Activated T-helper 1 cell treated with Interleukin-2 at 50 U/mL for 16 hours (primary cell): Measurements from ENCODE around the gene C4BPA.

ENCODE experiments used
- DNase-seq: peaks from one replicate; pipeline ENCODE4 v3.0.0-alpha.2; 2020; ENCODE audit warnings: low read depth

C4BPA gene

GRCh38 chr1:207124389-207124788 is 20.4 kb downstream of the C4BPA start:
- no peak for DNase-seq

GRCh38 chr1:207128336-207128921 is 24.4 kb downstream of the C4BPA start:
- DNase-seq = no peak

DNA sequence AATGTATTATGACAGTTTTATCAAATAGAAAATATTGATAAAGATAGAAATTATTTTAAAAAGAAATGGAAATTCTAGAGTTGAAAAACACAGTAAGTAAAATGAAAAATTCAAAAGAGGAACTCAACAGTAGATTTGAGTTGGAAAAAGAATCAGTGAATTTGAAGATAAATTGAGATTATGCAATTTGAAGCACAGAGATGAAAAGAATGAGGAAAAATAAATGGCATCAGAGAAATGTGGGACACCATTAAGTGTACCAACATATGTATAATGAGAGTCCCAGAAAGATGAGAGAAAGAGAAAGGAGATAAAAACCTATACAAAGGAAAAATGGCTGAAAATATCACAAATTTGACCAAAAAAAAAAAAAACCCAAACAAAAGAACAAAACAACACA is 25.0 kb downstream of the C4BPA start:
- no peak for DNase-seq

DNA sequence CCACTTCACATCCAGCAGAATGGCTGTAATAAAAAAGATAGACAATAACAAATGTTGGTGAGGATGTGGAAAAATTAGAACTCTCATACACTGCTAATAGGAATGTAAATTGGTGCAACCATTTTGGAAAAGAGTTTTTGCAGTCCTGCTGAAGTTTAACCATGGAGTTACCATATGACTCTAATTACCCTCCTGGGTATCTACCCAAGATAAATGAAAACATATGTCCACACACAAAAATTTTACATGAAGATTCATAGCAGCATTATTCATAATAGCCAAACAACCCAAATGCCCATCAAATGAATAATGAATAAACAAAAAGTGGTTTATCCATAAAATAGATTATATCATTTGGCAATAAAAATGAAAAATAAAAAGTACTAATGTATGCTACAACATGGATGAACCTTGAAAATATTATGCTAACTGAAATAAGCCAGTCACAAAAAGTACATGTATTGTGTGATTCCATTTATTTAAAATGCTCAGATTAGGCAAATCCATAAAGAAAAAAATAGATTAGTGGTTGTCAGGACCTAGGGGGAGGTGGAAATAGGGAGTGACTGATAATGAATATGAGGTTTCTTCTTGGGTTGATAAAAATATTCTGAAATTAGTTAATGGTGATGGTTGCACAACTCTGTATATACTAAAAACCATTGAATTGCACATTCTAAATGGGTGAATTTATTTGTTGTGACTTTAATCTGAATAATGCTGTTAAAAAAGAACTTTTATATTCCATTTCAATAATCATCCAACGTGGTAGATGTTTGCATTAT is 26.4 kb downstream of the C4BPA start:
- DNase-seq = no peak

GRCh38 chr1:207131163-207131562 is 27.1 kb downstream of the C4BPA start:
- DNase-seq = no peak

DNA sequence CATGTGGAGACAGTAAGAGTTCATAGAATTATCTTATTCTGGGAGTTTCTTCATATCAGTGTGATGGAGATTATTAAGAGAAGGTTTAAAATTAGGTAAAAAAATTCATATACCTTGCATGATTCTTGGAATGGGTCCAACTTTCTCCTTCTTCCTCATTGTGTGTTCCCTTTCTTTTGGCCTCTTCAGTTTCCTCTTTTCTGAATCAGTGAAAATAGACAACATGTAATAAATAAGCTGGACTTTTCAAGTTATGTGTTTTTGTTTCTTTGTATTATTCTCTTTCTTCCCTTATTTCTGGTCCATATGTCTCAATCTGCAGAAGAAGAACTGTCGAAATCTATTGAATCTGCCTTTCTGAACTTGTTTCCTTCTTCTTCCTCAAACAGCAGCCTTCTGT is 30.5 kb downstream of the C4BPA start:
- no peak for DNase-seq

- no peak for DNase-seq
Measured at GRCh38 chr1:207139616-207140015, 35.6 kb downstream of the C4BPA start.

GRCh38 chr1:207140536-207140935 is 36.5 kb downstream of the C4BPA start:
- DNase-seq = no peak

GRCh38 chr1:207145401-207146058 is 41.5 kb downstream of the C4BPA start:
- DNase-seq = no peak

DNA sequence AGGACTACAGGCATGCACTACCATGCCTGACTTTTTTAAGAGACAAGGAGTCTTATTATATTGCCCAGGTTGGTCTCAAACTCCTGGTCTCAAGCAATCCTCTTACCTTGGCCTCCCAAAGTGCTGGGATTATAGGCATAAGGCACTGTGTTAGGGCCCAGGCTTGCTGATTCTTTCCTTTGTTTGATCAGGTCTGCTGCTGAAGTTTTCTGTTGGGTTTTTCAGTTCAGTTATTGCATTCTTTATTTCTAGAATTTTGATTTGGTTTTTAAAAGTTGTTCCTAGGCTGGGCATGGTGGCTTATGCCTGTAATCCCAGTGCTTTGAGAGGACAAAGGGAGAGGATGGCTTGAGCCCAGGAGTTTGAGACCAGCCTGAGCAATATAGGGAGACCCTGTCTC is 47.9 kb downstream of the C4BPA start:
- DNase-seq = no peak

- no peak for DNase-seq
Measured at GRCh38 chr1:207152792-207153468, 48.9 kb downstream of the C4BPA start.

DNA sequence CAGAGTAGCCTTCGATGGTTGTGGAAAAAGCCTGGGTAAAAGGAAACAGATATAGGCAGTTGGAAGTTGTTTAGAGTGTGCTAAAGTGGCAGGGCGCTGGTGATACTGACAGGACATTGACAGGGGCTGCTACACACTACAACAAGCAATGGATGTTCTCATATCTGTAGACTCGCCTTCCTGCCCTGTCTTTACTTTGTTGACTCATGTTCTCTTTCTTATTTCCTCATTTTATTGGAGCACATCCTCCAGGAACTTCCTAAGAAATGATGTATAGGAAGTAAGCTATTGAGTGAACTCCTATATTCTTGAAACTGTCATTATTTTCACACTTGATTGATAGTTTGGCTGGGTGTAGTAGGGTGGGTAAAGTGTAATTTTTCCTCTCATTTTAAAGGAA is 51.0 kb downstream of the C4BPA start:
- no peak for DNase-seq

DNA sequence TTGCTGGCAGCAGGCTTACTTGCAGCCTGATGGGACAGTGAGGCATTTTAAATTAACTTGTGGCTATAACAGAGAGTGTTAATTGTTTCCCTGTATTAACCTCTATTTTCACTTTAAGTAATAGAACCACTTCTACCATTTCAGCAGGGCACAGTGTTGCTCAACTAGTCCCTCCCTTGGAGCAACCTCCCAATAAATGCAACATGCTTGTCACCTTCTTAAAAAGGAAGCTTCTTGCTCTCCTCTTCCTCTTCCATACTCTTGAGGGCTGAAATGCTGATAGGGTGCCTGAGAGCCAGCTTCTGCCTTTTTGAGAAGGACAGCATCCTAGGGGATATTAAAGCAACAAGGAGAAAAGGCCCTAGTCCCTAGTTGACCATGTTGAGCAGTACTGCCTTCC is 52.1 kb downstream of the C4BPA start:
- no peak for DNase-seq

- no peak for DNase-seq
Measured at GRCh38 chr1:207156826-207157225, 52.8 kb downstream of the C4BPA start.

DNA sequence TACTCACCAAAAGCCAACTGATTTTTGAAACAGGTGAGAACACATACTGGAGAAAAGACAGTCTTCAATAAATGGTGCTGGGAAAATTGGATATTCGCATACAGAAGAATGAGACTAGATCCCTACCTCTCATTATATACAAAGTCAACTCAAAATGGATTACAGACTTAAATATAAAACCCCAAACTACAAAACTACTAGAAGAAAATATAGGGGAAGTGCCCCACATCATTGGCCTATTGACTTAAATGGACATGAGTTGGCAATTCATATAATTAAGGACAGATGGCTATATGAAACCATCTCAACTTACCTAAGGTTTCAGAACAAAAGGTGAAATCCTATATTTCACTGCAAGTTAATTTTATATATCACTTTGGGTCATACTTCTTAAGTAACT is 60.1 kb downstream of the C4BPA start:
- no peak for DNase-seq

DNA sequence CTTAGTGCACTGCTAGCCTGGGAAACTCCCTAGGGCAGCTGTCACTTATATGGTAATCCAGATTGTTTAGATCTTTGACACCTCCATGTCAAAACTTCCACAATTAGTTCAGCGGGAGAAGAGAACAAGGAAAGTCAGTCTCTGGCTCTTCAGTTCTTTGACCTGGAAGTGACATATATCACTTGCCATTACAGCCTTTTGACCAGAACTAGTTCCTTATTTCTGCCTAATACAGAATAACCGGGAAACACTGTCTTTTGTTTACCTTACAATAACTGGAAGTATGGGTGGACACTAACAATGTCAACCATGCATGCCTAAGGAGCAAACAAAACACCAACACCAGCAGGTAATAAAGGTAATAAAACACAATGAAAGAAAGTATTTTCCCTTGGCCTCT is 68.3 kb downstream of the C4BPA start:
- DNase-seq = no peak

DNA sequence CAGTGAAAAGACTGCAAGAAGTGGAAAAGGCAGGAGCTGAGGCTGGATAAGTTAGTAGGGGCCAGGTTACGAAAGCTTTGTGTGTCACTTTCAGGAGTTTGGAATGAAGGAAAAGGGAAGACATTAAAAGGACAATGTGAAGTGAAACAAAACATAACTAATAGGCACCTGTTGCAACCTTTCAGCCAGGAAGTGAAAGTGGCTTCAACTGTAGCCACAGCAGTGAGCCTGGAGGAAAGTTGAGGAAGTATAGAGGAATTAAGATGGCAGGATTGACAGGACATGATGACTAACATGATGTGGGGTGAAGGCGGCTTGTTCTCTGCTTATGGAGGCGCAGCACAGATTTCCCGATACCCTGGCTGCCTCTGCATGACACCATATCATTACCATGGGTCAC is 68.9 kb downstream of the C4BPA start:
- no peak for DNase-seq

DNA sequence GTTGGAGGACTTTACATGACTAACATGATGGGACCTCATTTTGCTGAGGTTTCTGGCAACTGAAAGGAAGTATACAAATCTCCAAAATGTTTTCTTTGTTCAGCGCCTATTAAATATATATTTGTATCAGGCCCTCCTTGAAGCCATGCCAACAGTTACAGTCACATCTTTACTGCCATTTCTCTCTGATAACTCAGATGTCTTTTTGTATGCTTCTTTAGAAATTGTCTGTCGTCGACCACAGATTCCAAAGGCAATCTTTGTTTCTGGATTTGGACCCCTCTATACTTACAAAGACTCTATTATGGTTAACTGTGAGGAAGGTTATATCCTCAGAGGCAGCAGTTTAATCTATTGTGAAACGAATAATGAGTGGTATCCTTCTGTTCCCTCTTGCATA is 69.4 kb downstream of the C4BPA start:
- DNase-seq = no peak

DNA sequence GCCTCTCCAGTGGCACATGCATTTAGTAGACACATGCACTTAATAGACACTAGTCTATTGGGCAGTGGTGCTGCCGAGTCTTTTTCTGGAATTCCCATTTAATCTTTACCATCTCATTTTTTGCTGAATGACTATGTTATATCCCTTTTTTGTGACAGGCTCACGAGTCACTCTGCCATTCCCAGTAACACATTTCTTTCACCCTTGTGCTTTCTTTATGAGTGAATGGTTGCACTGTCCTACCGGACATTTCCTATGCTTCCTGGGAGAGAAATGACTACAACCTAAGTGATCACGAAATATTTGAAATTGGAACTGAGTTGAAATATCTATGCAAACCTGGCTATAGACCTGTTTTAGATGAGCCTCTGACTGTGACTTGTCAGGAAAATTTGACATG is 70.9 kb downstream of the C4BPA start:
- no peak for DNase-seq

GRCh38 chr1:207179036-207179435 is 75.0 kb downstream of the C4BPA start:
- no peak for DNase-seq

- no peak for DNase-seq
Measured at GRCh38 chr1:207181847-207182246, 77.8 kb downstream of the C4BPA start.

- DNase-seq = no peak
Measured at GRCh38 chr1:207186503-207186902, 82.5 kb downstream of the C4BPA start.

- no peak for DNase-seq
Measured at GRCh38 chr1:207188901-207189300, 84.9 kb downstream of the C4BPA start.
